DOHH2 (cell line): ENCODE results near the gene ARHGEF4.

ENCODE experiments used
- H3F3A ChIP-seq: fragments of 200-600 bp; sonication (generic), shearing (Covaris generic); 2 replicates; pipeline ENCODE4 v1.6.0; 2016; ENCODE audit warnings: antibody characterized with exemption, mild to moderate bottlenecking; ENCODE audit not compliant: control insufficient read depth, insufficient read depth
- H3K27ac ChIP-seq: fragments of 200-600 bp; sonication (generic); 2 replicates; pipeline ENCODE4 v1.5.1; 2014; ENCODE audit warnings: low read depth, mild to moderate bottlenecking, low read length, moderate library complexity
- H3K27me3 ChIP-seq: fragments of 200-600 bp; sonication (generic); 2 replicates; pipeline ENCODE4 v1.6.1; 2014; ENCODE audit warnings: mild to moderate bottlenecking, low read length, mixed read lengths; ENCODE audit not compliant: control insufficient read depth
- H3K36me3 ChIP-seq: fragments of 200-600 bp; sonication (generic); 2 replicates; pipeline ENCODE4 v1.6.1; 2014; ENCODE audit warnings: mild to moderate bottlenecking, low read length, moderate library complexity, mixed read lengths; ENCODE audit not compliant: control insufficient read depth
- H3K4me1 ChIP-seq: fragments of 200-600 bp; sonication (generic); 2 replicates; pipeline ENCODE4 v1.6.1; 2014; ENCODE audit warnings: mild to moderate bottlenecking, low read length, mixed read lengths; ENCODE audit not compliant: control insufficient read depth
- H3K4me2 ChIP-seq: fragments of 200-600 bp; sonication (generic); 2 replicates; pipeline ENCODE4 v1.6.0; 2014; ENCODE audit warnings: mild to moderate bottlenecking, low read length, moderate library complexity
- H3K4me3 ChIP-seq: fragments of 200-600 bp; sonication (generic); 2 replicates; pipeline ENCODE4 v1.5.1; 2014; ENCODE audit warnings: mild to moderate bottlenecking, low read length, mixed read lengths
- H3K79me2 ChIP-seq: fragments of 200-600 bp; sonication (generic); 2 replicates; pipeline ENCODE4 v1.6.1; 2014; ENCODE audit warnings: mild to moderate bottlenecking, low read length, mixed read lengths; ENCODE audit not compliant: control insufficient read depth
- H3K9me2 ChIP-seq: fragments of 200-600 bp; sonication (generic); replicated peaks from 2 replicates; pipeline ENCODE4 v1.6.1; 2014; ENCODE audit warnings: mild to moderate bottlenecking, low read length, mixed read lengths; ENCODE audit not compliant: control insufficient read depth
- H3K9me3 ChIP-seq: fragments of 200-600 bp; sonication (generic); 2 replicates; pipeline ENCODE4 v1.6.1; 2014; ENCODE audit warnings: antibody characterized with exemption, low read length, mixed read lengths; ENCODE audit not compliant: control insufficient read depth, insufficient read depth
- H4K20me1 ChIP-seq: fragments of 200-600 bp; sonication (generic); 2 replicates; pipeline ENCODE4 v1.6.0; 2014; ENCODE audit warnings: low read depth, mild to moderate bottlenecking, antibody characterized with exemption, low read length, moderate library complexity; ENCODE audit not compliant: control insufficient read depth, insufficient read depth
- CTCF ChIP-seq: fragments of 200-600 bp; sonication (generic); IDR thresholded peaks from one replicate; pipeline ENCODE4 v1.5.1; 2014; ENCODE audit warnings: antibody characterized with exemption, mild to moderate bottlenecking, low read depth, low read length; ENCODE audit not compliant: poor library complexity, severe bottlenecking
- EZH2phosphoT487 ChIP-seq: fragments of 200-600 bp; sonication (generic); IDR thresholded peaks from 2 replicates; pipeline ENCODE4 v1.6.1; 2017; ENCODE audit warnings: borderline replicate concordance, mild to moderate bottlenecking, antibody characterized with exemption, low read length, moderate library complexity, mixed read lengths

Gene ARHGEF4

DNA sequence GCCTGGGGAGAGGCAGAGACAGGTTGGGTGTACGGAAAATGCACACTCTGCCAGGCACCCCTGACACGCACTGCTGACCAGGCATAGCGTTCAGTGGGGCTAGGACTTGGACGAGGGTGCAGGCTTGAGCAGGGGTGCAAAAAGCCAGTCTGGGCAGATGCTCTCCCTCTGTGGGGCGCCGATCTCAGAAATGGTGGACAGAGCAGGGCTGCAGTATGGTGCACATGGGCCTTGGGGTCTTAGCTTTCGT, 1.0 kb upstream of the ARHGEF4 start:
- Histone ChIP-seq H3K36me3 (no peaks in the 10 kb centered on the region), H3K4me1 (peaks cover 9% of the 10 kb centered on the region), H3K4me3 (no peak overlapping the region), H3K27me3 (no peaks in the 10 kb centered on the region), H3K9me3 (no peaks in the 10 kb centered on the region), H3K27ac (no peak overlapping the region), H3K79me2 (no peaks in the 10 kb centered on the region), H4K20me1 (no peaks in the 10 kb centered on the region), H3K9me2 (no peaks in the 10 kb centered on the region), H3F3A (no peaks in the 10 kb centered on the region), H3K4me2 (no peak overlapping the region)
- TF ChIP-seq EZH2phosphoT487 (no peak), CTCF (no peak)

DNA sequence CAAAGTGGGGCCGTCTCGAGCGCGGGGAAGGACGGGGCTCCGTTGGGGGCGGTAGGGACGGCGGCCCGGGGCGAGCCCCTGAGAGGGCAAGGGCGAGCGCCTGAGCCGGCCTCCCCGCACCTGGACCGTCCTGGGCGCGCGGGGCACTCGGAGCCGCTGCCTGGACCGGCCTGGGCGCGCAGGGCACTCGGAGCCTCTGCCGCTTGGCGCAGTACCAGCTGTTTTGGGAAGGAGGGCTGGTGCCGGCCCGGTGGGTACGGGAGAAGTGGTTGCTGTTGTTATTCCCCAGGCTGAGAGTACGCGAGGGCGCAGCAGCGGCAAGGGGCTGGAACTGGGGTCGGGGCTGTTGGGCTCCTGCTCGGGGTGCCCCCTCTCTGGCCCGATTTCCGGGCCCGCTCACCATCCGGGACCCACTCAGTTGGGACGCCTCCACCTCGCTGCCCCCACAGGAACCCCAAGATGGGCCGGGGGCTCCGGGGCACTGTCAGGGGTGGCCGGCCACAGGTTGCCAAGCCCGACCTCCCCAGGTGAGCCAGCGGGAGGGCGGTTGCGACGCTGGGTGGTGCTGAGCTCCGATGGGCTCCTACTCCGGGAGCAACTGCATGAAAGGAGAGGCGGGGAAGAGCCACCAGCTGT, 579 bp downstream of the ARHGEF4 start:
- no peak overlapping the region for H3K4me2 ChIP-seq
- H3K79me2 ChIP-seq: no peaks in the 10 kb centered on the region
- no peaks in the 10 kb centered on the region for H3K9me2 ChIP-seq
- no peaks in the 10 kb centered on the region for H3K36me3 ChIP-seq
- H3K4me1 ChIP-seq: peaks cover 9% of the 10 kb centered on the region
- no peaks in the 10 kb centered on the region for H3F3A ChIP-seq
- no peak overlapping the region for H3K27ac ChIP-seq
- no peaks in the 10 kb centered on the region for H3K9me3 ChIP-seq
- no peaks in the 10 kb centered on the region for H4K20me1 ChIP-seq
- no peaks in the 10 kb centered on the region for H3K27me3 ChIP-seq
- H3K4me3 ChIP-seq: no peak overlapping the region
- TF ChIP-seq CTCF: no peak
- no peak for TF ChIP-seq EZH2phosphoT487

DNA sequence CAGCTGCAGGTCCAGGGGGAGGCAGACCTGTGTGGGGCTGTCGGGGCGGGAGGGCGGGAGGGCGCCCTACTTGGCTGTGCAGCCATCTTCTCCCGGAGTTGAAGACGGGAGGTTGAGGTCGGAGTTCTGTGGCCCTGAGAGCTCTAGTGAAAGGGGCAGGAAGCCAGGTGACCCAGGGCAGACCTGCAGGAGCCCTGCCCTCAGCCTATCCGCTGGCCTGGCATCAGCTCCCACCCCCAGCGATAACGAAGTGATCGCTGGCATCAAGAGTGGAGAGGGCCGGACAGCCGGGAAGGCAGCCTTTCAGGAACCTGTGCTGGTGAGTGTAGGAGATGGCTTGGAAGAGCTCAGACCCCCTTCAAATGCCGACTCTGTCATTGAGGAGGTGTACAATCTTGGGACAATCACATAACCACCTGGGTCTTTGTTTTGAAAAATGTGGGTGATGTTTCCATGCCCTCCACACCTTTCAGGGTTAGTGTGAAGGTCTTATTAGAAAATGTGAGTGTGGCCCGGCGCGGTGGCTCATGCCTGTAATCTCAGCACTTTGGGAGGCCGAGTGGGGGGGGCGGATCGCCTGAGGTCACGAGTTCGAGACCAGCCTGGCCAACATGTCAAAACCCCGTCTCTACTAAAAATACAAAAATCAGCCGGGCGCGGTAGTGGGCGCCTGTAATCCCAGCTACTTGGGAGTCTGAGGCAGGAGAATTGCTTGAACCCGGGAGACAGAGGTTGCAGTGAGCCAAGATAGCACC, 1.3 kb downstream of the ARHGEF4 start:
- no peak overlapping the region for H3K4me2 ChIP-seq
- no peak overlapping the region for H3K4me3 ChIP-seq
- H4K20me1 ChIP-seq: no peaks in the 10 kb centered on the region
- no peak for TF ChIP-seq EZH2phosphoT487
- no peak for TF ChIP-seq CTCF
- H3K79me2 ChIP-seq: no peaks in the 10 kb centered on the region
- no peaks in the 10 kb centered on the region for H3K27me3 ChIP-seq
- H3K27ac ChIP-seq: no peak overlapping the region
- no peaks in the 10 kb centered on the region for H3F3A ChIP-seq
- H3K9me3 ChIP-seq: no peaks in the 10 kb centered on the region
- H3K9me2 ChIP-seq: no peaks in the 10 kb centered on the region
- no peaks in the 10 kb centered on the region for H3K36me3 ChIP-seq
- H3K4me1 ChIP-seq: peaks cover 9% of the 10 kb centered on the region
